Stimulated activated CD8-positive, alpha-beta memory T cell treated with anti-CD3 and anti-CD28 coated beads, Interleukin-15, amount 100 ng/mL, for 48 hours (primary cell): ENCODE data around the gene KIAA0040.

Experiments
- DNase-seq, 2 donors: peaks; one replicate each; pipeline ENCODE4 v3.0.0-alpha.2; 2020; ENCODE audit warnings: low read depth in 2 of 2

KIAA0040 gene

GRCh38 chr1:175200678-175201521, 8.3 kb upstream of the KIAA0040 start:
- DNase-seq = no peak

GRCh38 chr1:175198332-175198731, 5.8 kb upstream of the KIAA0040 start:
- DNase-seq = no peak

GRCh38 chr1:175197531-175197930, 5.0 kb upstream of the KIAA0040 start:
- no peak for DNase-seq

DNA sequence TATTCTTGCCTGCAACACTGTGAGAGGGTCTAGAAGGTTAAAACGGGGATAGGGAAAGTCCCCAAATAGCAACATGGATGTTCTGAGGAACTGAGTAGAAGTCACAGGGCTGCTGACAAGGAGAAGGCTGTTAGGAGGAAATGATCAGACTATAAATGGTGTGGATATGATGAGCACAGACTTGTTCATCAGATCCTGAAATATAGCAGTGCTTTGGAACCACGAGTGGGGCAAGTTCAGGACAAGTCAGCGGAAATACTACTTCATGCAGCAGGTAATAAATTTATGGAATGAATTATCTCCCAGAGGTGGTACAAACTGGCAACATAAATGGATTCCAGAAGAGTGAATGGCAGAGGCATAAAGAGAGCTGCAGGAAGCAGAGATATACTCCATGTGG, 3.2 kb upstream of the KIAA0040 start:
- no peak for DNase-seq

DNA sequence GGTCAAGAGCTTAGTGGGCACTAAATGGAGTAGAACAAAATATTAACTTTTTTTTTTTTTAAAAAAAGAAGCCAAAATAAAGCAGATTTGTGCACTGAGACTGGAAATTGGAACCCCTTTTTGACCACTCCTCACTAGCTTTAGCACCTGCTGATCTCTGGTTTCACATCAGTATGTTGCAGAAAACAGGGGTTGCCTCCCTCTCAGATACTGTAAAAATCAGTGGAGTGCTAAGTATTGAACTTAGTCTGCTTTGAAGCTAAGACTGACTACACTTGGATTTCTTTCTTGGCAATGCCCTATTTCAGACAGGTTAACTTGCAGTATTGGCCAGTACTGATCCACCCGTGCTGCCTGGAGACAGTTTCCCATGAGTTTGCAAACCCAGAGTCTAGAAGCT, 2.7 kb upstream of the KIAA0040 start:
- DNase-seq = no peak

DNA sequence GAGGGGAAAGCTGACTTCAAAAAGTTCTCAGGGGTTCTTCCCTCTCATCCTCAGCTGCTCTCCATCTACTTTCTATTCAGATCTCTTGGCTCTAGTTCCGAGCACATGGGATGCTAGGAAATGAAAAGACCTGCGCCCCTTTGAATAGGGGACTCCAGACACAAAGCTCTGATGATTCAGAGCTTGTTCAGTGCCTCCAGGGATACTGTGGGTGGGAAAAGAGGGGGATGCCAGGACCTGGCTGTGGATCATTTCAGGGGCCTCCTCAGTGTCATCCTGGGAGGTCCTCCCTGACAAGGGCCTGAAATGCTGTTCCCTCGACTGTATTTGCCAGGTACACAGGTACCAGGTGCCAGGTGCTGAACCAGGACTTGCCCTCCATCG, 943 bp upstream of the KIAA0040 start:
- no peak for DNase-seq

- no peak for DNase-seq
Measured at GRCh38 chr1:175192111-175192629, 406 bp downstream of the KIAA0040 start.

GRCh38 chr1:175191659-175192058, 917 bp downstream of the KIAA0040 start:
- no peak for DNase-seq

DNA sequence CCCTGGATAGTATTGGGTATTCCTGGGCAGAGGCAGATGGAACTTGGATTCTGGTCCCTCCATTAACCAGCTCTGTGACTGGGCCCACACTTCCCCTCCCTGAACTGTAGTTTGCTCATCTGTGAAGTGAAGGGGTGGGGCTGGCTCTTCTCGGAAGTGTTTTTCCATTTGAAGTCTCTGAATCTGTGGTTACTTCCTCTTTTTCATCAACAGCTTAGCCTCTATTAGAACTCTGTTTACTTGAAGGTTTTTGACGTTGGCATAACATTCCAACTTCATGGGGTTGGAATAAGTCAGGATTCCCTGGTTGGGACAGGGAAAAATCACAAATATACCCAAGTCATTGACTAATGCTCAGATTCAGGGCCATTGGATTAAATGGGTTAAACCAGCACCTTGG, 3.6 kb downstream of the KIAA0040 start:
- DNase-seq = peak; percentile 34 to 41

DNA sequence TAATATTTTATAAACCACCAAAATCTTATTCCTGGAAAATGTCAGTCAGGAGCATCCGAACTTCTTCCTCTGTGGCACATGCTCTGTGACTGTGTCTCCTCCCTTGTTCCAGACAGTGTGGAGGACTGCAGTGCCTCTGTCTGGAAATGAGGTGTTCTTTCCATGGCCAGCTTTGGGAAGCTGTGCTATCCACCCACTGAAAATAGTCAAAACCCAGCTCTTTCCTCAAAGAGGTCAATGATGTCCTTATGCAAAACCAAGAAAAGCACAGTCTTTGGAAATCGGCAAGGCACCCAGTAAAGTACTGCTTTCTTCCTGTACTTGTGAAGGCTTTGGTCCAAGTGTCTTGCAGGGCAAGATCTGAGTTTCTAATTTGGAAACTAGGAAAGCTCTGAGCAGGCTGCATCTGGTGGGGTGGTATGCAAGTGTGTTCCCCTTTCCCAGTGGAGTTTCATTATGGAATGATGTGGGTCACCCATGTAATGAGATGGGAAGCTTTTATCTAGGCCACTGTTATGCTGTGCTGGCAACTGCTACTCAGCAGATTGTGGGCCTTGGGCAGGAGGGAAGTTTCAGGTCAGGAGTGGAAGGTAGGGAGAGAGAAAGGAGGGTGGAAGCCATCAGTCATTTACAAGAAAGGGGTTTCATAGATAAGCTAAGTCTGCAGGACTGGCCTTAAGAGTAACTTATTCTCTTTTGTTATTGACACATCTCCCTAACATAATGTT, 6.0 kb downstream of the KIAA0040 start:
- DNase-seq = no peak

DNA sequence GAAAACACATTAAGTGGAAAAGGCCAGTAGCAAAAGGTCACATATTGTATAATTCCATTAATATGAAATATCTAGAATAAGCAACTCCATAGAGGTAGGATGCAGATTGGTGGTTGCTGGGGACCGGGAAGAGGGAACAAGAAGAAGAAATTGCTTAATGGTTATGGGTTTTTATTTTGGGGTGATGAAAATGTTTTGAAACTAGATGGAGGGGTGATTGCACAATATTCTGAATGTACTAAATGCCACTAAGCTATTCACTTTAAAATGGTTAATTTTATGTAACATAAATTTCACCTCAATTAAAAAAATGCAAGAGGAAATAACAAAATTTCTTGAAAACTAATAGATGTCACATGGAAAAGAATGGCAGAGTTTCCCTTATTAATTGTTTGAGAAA, 6.7 kb downstream of the KIAA0040 start:
- DNase-seq = no peak

GRCh38 chr1:175183586-175183985, 9.0 kb downstream of the KIAA0040 start:
- no peak for DNase-seq

DNA sequence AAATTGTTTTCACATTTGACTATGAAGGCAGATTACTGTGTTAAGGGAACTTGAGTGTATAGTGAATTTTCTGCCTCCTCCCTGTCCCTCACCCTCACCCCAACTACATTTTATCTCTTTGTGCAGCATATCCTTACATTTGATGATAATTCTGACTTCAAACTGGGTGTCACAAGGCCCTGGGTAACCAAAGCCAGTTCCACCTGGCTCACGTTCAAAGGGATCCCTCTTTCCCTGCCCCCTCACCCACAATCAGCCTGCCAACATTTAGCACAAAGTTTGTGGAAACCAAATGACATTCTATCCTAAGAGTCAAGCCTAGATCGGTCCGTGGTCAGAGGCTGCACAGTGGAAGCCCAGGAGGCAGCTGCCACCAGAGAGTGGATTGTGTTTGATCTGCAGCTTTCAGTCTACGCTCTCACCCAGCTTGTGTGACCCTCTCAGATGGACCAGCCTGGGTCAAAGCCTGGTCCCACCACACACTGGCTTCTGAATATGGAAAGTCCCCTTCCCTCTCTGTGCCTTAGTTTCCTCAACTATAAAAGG, 10.3 kb downstream of the KIAA0040 start:
- no peak for DNase-seq

- DNase-seq = no peak
Measured at GRCh38 chr1:175179837-175180590, 12.6 kb downstream of the KIAA0040 start.

- no peak for DNase-seq
Measured at GRCh38 chr1:175178456-175178855, 14.1 kb downstream of the KIAA0040 start.

- DNase-seq = no peak
Measured at GRCh38 chr1:175178056-175178455, 14.5 kb downstream of the KIAA0040 start.

GRCh38 chr1:175176246-175176645, 16.3 kb downstream of the KIAA0040 start:
- DNase-seq = no peak

GRCh38 chr1:175174309-175175102, 18.1 kb downstream of the KIAA0040 start:
- no peak for DNase-seq

DNA sequence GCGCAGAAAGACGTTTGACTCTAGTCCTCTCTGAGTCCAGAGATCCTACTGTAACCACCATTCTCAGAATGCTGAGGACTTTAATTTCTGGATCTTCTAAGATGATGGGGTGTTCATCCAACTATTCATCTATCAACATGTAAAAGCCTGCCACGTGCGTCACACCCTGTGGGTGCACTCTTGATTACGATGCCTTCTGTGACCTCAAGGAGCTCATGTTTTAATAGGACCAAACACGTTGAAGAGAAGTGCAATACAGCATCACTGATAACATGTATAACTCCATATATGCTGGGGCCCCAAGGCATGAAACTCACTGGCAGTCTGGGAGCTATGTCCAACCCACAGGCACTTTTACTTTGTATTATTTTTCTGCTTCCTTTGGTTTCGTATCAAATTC, 19.0 kb downstream of the KIAA0040 start:
- DNase-seq = no peak

GRCh38 chr1:175172503-175172902, 20.1 kb downstream of the KIAA0040 start:
- no peak for DNase-seq
